PC-9 (cell line): Measurements from ENCODE around the gene FUBP3. TPM values are rescaled to one million over a fixed set of nuclear protein-coding genes. Genes with fewer than 3 reads are reported as not detected.

Experiments used
- BruUV-seq: library from RNA; stranded (reverse); fragments of 400-500 nt; replicated peaks from 2 replicates; lab custom pipeline; 2021; lab: Mats Ljungman, UMichigan
- CTCF ChIA-PET: fragments of 300-600 bp; sonication (Branson Sonifier 250); formaldehyde crosslinking; loops from one replicate; lab custom pipeline; 2022; ENCODE audit warnings: antibody characterized with exemption; lab: Charles Lee
- POLR2A ChIA-PET: fragments of 300-600 bp; sonication (Branson Sonifier 250); formaldehyde crosslinking; loops from one replicate; lab custom pipeline; 2022; ENCODE audit warnings: antibody characterized with exemption; ENCODE audit not compliant: unreplicated experiment; lab: Charles Lee
- DNase-seq, 2 experiments: peaks; one replicate each; pipeline versions ENCODE4 v3.0.0 to v3.0.0-alpha.2; 2015 to 2022; ENCODE audit warnings: mixed read lengths in 1 of 2
- H2AFZ ChIP-seq: fragments of 200-600 bp; sonication (generic); 2 replicates; pipeline ENCODE4 v1.8.1; 2017; ENCODE audit warnings: antibody characterized with exemption
- H3F3A ChIP-seq: fragments of 200-600 bp; sonication (generic); 2 replicates; pipeline ENCODE4 v1.8.1; 2017; ENCODE audit warnings: antibody characterized with exemption, mild to moderate bottlenecking, low read depth; ENCODE audit not compliant: insufficient read depth
- H3K27ac ChIP-seq: fragments of 200-600 bp; sonication (generic); 2 replicates; pipeline ENCODE4 v1.6.1; 2016; ENCODE audit warnings: mixed run types
- H3K27me3 ChIP-seq: fragments of 200-600 bp; sonication (generic); 2 replicates; pipeline ENCODE4 v1.6.1; 2016; ENCODE audit warnings: low read depth, mixed run types; ENCODE audit not compliant: insufficient read depth
- H3K36me3 ChIP-seq: fragments of 200-600 bp; sonication (generic); 2 replicates; pipeline ENCODE4 v1.6.1; 2016; ENCODE audit warnings: low read depth, mixed run types
- H3K4me1 ChIP-seq: fragments of 200-600 bp; sonication (generic); replicated peaks from 2 replicates; pipeline ENCODE4 v1.6.1; 2016; ENCODE audit warnings: mixed run types; ENCODE audit not compliant: insufficient read depth
- H3K4me2 ChIP-seq: fragments of 200-600 bp; sonication (generic); 2 replicates; pipeline ENCODE4 v1.6.1; 2017; ENCODE audit warnings: mixed run types
- H3K4me3 ChIP-seq: fragments of 200-600 bp; sonication (generic); 2 replicates; pipeline ENCODE4 v1.6.1; 2016; ENCODE audit warnings: mixed run types
- H3K79me2 ChIP-seq: fragments of 200-600 bp; sonication (generic); 2 replicates; pipeline ENCODE4 v1.6.1; 2017; ENCODE audit warnings: low read depth, mixed run types
- H3K9me2 ChIP-seq: fragments of 200-600 bp; sonication (generic); 2 replicates; pipeline ENCODE4 v1.8.1; 2017; ENCODE audit warnings: mild to moderate bottlenecking; ENCODE audit not compliant: insufficient read depth
- H3K9me3 ChIP-seq: fragments of 200-600 bp; sonication (generic); 2 replicates; pipeline ENCODE4 v1.8.1; 2016; ENCODE audit warnings: low read depth; ENCODE audit not compliant: insufficient read depth
- H4K20me1 ChIP-seq: fragments of 200-600 bp; sonication (generic); 2 replicates; pipeline ENCODE4 v1.8.1; 2017; ENCODE audit not compliant: insufficient read depth
- EZH2 ChIP-seq: fragments of 200-600 bp; sonication (generic); IDR thresholded peaks from 2 replicates; pipeline ENCODE4 v1.8.0; 2017; ENCODE audit warnings: antibody characterized with exemption, low read depth
- intact Hi-C: fragments of 100-400 bp; cut with micrococcal nuclease; formaldehyde crosslinking; loops from one replicate; pipeline ENCODE4 v1.10.0; 2022; ENCODE audit not compliant: unreplicated experiment
- total RNA-seq: library from RNA; stranded (reverse); gene quantifications from 2 replicates; pipeline ENCODE4 v1.2.3, GENCODE V29; 2021
- TF ChIP-seq, protein P1 (sequence below): fragments of 200-600 bp; sonication (generic); conservative IDR thresholded peaks from 2 replicates; pipeline ENCODE4 v1.6.1; 2017; ENCODE audit warnings: mixed run types, antibody characterized with exemption, mild to moderate bottlenecking, moderate library complexity

Gene FUBP3
- total RNA-seq, 1 experiment from 2014 or later: 75.6 TPM

GRCh38 chr9:130631331-130632080 is 52.1 kb downstream of the FUBP3 start:
- intact Hi-C loops: no loop called here
- Histone ChIP-seq H3K9me2 (no peaks in the 10 kb centered on the region), H3K27me3 (no peaks in the 10 kb centered on the region), H3K4me3 (no peak overlapping the region), H3K79me2 (no peaks in the 10 kb centered on the region), H3F3A (no peaks in the 10 kb centered on the region), H3K9me3 (no peaks in the 10 kb centered on the region), H3K4me1 (no peaks in the 10 kb centered on the region), H4K20me1 (no peaks in the 10 kb centered on the region), H3K36me3 (no peaks in the 10 kb centered on the region), H3K27ac (no peak overlapping the region), H3K4me2 (no peak overlapping the region), H2AFZ (no peak overlapping the region)
- BruUV-seq: no TSS peak
- no peak for TF ChIP-seq EZH2
- TF ChIP-seq, protein P1, sequence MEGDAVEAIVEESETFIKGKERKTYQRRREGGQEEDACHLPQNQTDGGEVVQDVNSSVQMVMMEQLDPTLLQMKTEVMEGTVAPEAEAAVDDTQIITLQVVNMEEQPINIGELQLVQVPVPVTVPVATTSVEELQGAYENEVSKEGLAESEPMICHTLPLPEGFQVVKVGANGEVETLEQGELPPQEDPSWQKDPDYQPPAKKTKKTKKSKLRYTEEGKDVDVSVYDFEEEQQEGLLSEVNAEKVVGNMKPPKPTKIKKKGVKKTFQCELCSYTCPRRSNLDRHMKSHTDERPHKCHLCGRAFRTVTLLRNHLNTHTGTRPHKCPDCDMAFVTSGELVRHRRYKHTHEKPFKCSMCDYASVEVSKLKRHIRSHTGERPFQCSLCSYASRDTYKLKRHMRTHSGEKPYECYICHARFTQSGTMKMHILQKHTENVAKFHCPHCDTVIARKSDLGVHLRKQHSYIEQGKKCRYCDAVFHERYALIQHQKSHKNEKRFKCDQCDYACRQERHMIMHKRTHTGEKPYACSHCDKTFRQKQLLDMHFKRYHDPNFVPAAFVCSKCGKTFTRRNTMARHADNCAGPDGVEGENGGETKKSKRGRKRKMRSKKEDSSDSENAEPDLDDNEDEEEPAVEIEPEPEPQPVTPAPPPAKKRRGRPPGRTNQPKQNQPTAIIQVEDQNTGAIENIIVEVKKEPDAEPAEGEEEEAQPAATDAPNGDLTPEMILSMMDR: no peak
- no peak for DNase-seq
- CTCF ChIA-PET: no interaction called here
- POLR2A ChIA-PET: no interaction called here

- DNase-seq: no peak
- BruUV-seq: no TSS peak
- Histone ChIP-seq H3K4me2 (no peak overlapping the region), H3K36me3 (no peaks in the 10 kb centered on the region), H3K9me3 (no peaks in the 10 kb centered on the region), H3K27ac (no peak overlapping the region), H3K9me2 (no peaks in the 10 kb centered on the region), H3K4me3 (no peak overlapping the region), H4K20me1 (no peaks in the 10 kb centered on the region), H2AFZ (no peak overlapping the region), H3K4me1 (no peaks in the 10 kb centered on the region), H3K79me2 (no peaks in the 10 kb centered on the region), H3K27me3 (no peaks in the 10 kb centered on the region), H3F3A (peaks cover 4% of the 10 kb centered on the region; the same call in 1 of the 2 replicates)
- TF ChIP-seq, protein P1: no peak
- TF ChIP-seq EZH2: no peak
- CTCF ChIA-PET: no interaction called here
- POLR2A ChIA-PET: no interaction called here
- intact Hi-C loops: no loop called here
Measured at GRCh38 chr9:130632081-130632710, 52.8 kb downstream of the FUBP3 start.

DNA sequence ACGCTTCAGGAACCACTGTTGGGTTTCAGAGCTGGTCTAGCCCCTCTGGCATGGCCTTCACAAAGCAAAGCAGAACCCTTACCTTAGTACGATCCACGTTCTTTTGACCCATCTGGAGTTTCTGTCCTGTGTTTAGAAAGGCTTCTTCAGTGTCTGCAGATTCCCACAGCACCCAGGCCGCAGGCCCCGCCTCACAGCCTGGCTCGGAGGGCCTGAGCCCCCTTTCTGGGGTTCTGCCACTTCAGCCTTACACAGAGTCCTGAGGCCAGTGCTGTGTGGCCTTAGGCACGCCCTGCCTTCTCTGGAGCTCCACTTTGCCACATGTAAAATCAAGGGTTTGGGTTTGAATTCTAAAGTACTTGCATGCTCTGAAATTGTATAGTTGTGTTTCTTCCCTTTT is 53.5 kb downstream of the FUBP3 start:
- no peaks in the 10 kb centered on the region for H3K36me3 ChIP-seq

More for the DNA sequence above, 53.5 kb downstream of the FUBP3 start:
- Histone ChIP-seq H2AFZ (no peak overlapping the region), H3K4me1 (no peaks in the 10 kb centered on the region), H3K9me3 (no peaks in the 10 kb centered on the region), H3F3A (peaks cover 6% of the 10 kb centered on the region; the same call in 1 of the 2 replicates), H3K27me3 (no peaks in the 10 kb centered on the region), H3K27ac (no peak overlapping the region), H3K9me2 (no peaks in the 10 kb centered on the region), H3K4me2 (no peak overlapping the region), H4K20me1 (no peaks in the 10 kb centered on the region), H3K79me2 (no peaks in the 10 kb centered on the region), H3K4me3 (no peak overlapping the region)
- CTCF ChIA-PET: no interaction called here
- DNase-seq: no peak
- POLR2A ChIA-PET: no interaction called here
- no TSS peak for BruUV-seq
- intact Hi-C loops: no loop called here
- no peak for TF ChIP-seq EZH2
